Measurements from ENCODE around the gene SMYD3. TPM values are rescaled to one million over a fixed set of nuclear protein-coding genes. Genes with fewer than 3 reads are reported as not detected.
"Not testable (repeated sequence)": the region's sequence is repeated elsewhere in the genome, so short reads cannot be mapped to it uniquely, and the experiment has no call there.

Gene SMYD3
- total RNA-seq, 1 donor: 31.2 TPM

- DNase-seq (ENCODE audit: low read depth in 2 of 3, low spot score in 2 of 3): no peak
Observed at GRCh38 chr1:245768596-245768995, 738.5 kb downstream of the SMYD3 start.

- no peak for DNase-seq (ENCODE audit: low read depth in 2 of 3, low spot score in 2 of 3)
Observed at GRCh38 chr1:245765230-245766000, 741.7 kb downstream of the SMYD3 start.

GRCh38 chr1:245763873-245764331, 743.2 kb downstream of the SMYD3 start:
- DNase-seq (ENCODE audit: low read depth in 2 of 3, low spot score in 2 of 3): no peak

GRCh38 chr1:245762396-245762910, 744.6 kb downstream of the SMYD3 start:
- no peak for DNase-seq (ENCODE audit: low read depth in 2 of 3, low spot score in 2 of 3)

- DNase-seq (ENCODE audit: low read depth in 2 of 3, low spot score in 2 of 3): no peak
Observed at GRCh38 chr1:245760301-245760700, 746.8 kb downstream of the SMYD3 start.

- no peak for DNase-seq (ENCODE audit: low read depth in 2 of 3, low spot score in 2 of 3)
Observed at GRCh38 chr1:245754463-245754961, 752.6 kb downstream of the SMYD3 start.

GRCh38 chr1:245753807-245754206, 753.3 kb downstream of the SMYD3 start:
- DNase-seq (ENCODE audit: low read depth in 2 of 3, low spot score in 2 of 3): no peak

GRCh38 chr1:245752561-245752960, 754.5 kb downstream of the SMYD3 start:
- DNase-seq (ENCODE audit: low read depth in 2 of 3, low spot score in 2 of 3): no peak

- no peak for DNase-seq (ENCODE audit: low read depth in 2 of 3, low spot score in 2 of 3)
Observed at GRCh38 chr1:245751726-245752470, 755.2 kb downstream of the SMYD3 start.

- DNase-seq (ENCODE audit: low read depth in 2 of 3, low spot score in 2 of 3): no peak
Observed at GRCh38 chr1:245751116-245751515, 756.0 kb downstream of the SMYD3 start.

- DNase-seq (ENCODE audit: low read depth in 2 of 3, low spot score in 2 of 3): no peak
Observed at GRCh38 chr1:245750261-245750660, 756.8 kb downstream of the SMYD3 start.

GRCh38 chr1:245749053-245749452, 758.0 kb downstream of the SMYD3 start:
- DNase-seq (ENCODE audit: low read depth in 2 of 3, low spot score in 2 of 3): no peak

- DNase-seq (ENCODE audit: low read depth in 2 of 3, low spot score in 2 of 3): no peak
Observed at GRCh38 chr1:245748646-245749045, 758.4 kb downstream of the SMYD3 start.

- no peak for DNase-seq (ENCODE audit: low read depth in 2 of 3, low spot score in 2 of 3)
Observed at GRCh38 chr1:245748240-245748639, 758.8 kb downstream of the SMYD3 start.

GRCh38 chr1:245742896-245743295, 764.2 kb downstream of the SMYD3 start:
- DNase-seq (ENCODE audit: low read depth in 2 of 3, low spot score in 2 of 3): no peak

GRCh38 chr1:245740336-245740735, 766.7 kb downstream of the SMYD3 start:
- not testable (repeated sequence) for DNase-seq (ENCODE audit: low read depth in 2 of 3, low spot score in 2 of 3)

GRCh38 chr1:245730801-245731200, 776.3 kb downstream of the SMYD3 start:
- no peak for DNase-seq (ENCODE audit: low read depth in 2 of 3, low spot score in 2 of 3)

GRCh38 chr1:245728035-245728434, 779.0 kb downstream of the SMYD3 start:
- DNase-seq (ENCODE audit: low read depth in 2 of 3, low spot score in 2 of 3): not testable (repeated sequence)

GRCh38 chr1:245721488-245721887, 785.6 kb downstream of the SMYD3 start:
- DNase-seq (ENCODE audit: low read depth in 2 of 3, low spot score in 2 of 3): no peak

GRCh38 chr1:245718951-245719350, 788.1 kb downstream of the SMYD3 start:
- no peak for DNase-seq (ENCODE audit: low read depth in 2 of 3, low spot score in 2 of 3)

GRCh38 chr1:245718123-245718522, 789.0 kb downstream of the SMYD3 start:
- DNase-seq (ENCODE audit: low read depth in 2 of 3, low spot score in 2 of 3): no peak

GRCh38 chr1:245717611-245718010, 789.5 kb downstream of the SMYD3 start:
- DNase-seq (ENCODE audit: low read depth in 2 of 3, low spot score in 2 of 3): no peak
